ENCODE data around the gene ZNF830. TPM values are rescaled to one million over a fixed set of nuclear protein-coding genes. Genes with fewer than 3 reads are reported as not detected.

ZNF830 gene
- total RNA-seq, 1 donor from 2014 or later = 26.1 TPM

DNA sequence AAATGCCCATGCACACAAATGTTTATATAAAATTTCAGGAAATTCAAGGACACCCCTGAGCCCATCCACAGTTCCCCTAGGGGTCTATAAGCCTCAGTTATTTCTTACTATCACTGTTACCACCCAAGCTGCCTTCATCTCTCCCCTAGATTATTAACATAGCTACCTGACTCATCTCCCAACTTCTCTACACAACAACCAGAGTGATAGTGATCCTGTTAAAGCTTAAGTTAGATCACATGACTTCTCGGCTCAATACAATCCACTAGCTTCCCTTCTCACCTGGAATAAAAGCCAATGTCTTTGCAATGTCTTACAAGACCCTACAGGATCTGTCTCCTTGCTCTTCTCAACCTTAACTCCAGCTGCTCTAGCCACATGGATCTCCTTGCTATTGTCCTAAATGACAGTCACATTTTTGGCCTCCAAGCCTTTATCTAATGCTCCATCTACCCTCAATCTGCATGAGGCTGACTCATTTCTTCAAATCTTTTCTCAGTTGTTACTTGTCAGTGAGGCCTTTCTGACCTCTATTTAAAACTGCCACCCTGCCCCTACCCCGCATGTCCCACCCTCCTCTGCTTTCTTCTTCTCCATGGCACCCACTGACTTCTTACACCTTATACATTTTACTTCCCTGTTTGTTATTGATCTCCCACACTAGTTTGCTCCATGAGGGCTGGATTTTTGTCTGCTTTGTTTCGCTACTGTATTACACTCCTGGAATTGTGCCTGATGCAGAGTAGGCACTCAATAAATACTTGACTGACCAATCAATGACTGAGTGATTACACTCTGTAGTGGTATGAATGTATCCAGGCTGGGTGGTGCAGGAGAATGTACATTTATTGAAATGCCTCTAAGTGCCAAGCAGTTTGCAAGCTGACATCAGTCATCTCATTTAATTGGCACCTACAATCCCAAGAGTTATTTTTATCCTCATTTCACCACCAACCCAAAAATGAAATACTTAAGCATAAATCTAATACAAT is 13.8 kb downstream of the ZNF830 start:
- no peak for DNase-seq (ENCODE audit: low spot score)
- no peak overlapping the region for H3K4me3 ChIP-seq
- H3K27ac Mint-ChIP-seq = no peak overlapping the region
- H3K4me3 Mint-ChIP-seq = no peak overlapping the region
- no peaks in the 10 kb centered on the region for H4K20me1 ChIP-seq (ENCODE audit: low read depth)
- no peak overlapping the region for H3K4me2 ChIP-seq
- no peaks in the 10 kb centered on the region for H3K79me2 ChIP-seq (ENCODE audit: low read depth)
- no peaks in the 10 kb centered on the region for H3K9me3 ChIP-seq (ENCODE audit: low read depth)
- H3K9me3 Mint-ChIP-seq = no peaks in the 10 kb centered on the region
- H3K36me3 ChIP-seq = no peaks in the 10 kb centered on the region
- no peak overlapping the region for H2AFZ ChIP-seq (replicated peaks)
- no peak overlapping the region for H3K27ac ChIP-seq
- peaks cover 11% of the 10 kb centered on the region for H3K4me1 Mint-ChIP-seq
- H3K36me3 Mint-ChIP-seq = no peaks in the 10 kb centered on the region
- H3K9ac ChIP-seq = peak overlapping the region; percentile 25
- H3K27me3 Mint-ChIP-seq (ENCODE audit: insufficient read depth, low read depth) = no peaks in the 10 kb centered on the region
- H3K27me3 ChIP-seq = no peaks in the 10 kb centered on the region
- peaks cover 6% of the 10 kb centered on the region for H3K4me1 ChIP-seq
- H3F3A ChIP-seq (ENCODE audit: low read depth) = no peaks in the 10 kb centered on the region
- TF ChIP-seq, protein P1, sequence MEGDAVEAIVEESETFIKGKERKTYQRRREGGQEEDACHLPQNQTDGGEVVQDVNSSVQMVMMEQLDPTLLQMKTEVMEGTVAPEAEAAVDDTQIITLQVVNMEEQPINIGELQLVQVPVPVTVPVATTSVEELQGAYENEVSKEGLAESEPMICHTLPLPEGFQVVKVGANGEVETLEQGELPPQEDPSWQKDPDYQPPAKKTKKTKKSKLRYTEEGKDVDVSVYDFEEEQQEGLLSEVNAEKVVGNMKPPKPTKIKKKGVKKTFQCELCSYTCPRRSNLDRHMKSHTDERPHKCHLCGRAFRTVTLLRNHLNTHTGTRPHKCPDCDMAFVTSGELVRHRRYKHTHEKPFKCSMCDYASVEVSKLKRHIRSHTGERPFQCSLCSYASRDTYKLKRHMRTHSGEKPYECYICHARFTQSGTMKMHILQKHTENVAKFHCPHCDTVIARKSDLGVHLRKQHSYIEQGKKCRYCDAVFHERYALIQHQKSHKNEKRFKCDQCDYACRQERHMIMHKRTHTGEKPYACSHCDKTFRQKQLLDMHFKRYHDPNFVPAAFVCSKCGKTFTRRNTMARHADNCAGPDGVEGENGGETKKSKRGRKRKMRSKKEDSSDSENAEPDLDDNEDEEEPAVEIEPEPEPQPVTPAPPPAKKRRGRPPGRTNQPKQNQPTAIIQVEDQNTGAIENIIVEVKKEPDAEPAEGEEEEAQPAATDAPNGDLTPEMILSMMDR (IDR thresholded peaks at IDR 0.05) = no peak
- no peak for TF ChIP-seq EZH2 (IDR thresholded peaks at IDR 0.05)
- no peak for TF ChIP-seq EZH2phosphoT487 (IDR thresholded peaks at IDR 0.05)

DNA sequence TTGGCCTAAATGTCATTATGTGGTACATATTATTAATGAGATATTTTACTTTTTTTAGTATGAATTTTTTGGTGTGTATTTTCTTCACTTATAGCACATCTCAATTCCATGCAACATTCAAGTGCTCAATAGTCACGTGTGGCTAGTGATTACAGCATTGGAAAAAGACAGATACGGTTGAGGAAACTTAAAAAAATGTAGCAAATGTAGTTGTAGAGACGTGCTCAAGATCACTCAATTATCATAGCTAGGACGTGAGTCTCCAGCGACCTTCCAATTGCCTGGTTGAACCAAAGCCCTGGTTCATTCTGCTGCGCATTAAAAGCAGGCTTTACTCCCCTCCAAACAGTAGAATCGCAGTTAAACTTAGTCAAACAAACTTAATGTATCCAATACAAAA is 17.8 kb downstream of the ZNF830 start:
- H3K4me1 Mint-ChIP-seq = peaks cover 38% of the 10 kb centered on the region
- peaks cover 18% of the 10 kb centered on the region for H3K4me1 ChIP-seq
- peaks cover 9% of the 10 kb centered on the region for H3F3A ChIP-seq (ENCODE audit: low read depth)
- H3K79me2 ChIP-seq (ENCODE audit: low read depth) = peaks cover 36% of the 10 kb centered on the region
- H3K36me3 ChIP-seq = no peaks in the 10 kb centered on the region
- H3K4me3 ChIP-seq = peak overlapping the region; percentile 83
- no peaks in the 10 kb centered on the region for H3K9me3 ChIP-seq (ENCODE audit: low read depth)
- TF ChIP-seq, protein P1 (IDR thresholded peaks at IDR 0.05) = no peak
- TF ChIP-seq EZH2 (IDR thresholded peaks at IDR 0.05) = no peak
- no peak for TF ChIP-seq EZH2phosphoT487 (IDR thresholded peaks at IDR 0.05)
- H4K20me1 ChIP-seq (ENCODE audit: low read depth) = peaks cover 7% of the 10 kb centered on the region
- no peak for DNase-seq (ENCODE audit: low spot score)
- no peak overlapping the region for H3K9ac ChIP-seq
- no peaks in the 10 kb centered on the region for H3K27me3 ChIP-seq
- H3K27ac Mint-ChIP-seq = no peak overlapping the region
- peaks cover 8% of the 10 kb centered on the region for H3K36me3 Mint-ChIP-seq
- H3K4me3 Mint-ChIP-seq = peak overlapping the region; percentile 93
- no peak overlapping the region for H3K27ac ChIP-seq
- H3K9me3 Mint-ChIP-seq = no peaks in the 10 kb centered on the region
- no peak overlapping the region for H2AFZ ChIP-seq (replicated peaks)
- H3K27me3 Mint-ChIP-seq (ENCODE audit: insufficient read depth, low read depth) = no peaks in the 10 kb centered on the region
- no peak overlapping the region for H3K4me2 ChIP-seq

DNA sequence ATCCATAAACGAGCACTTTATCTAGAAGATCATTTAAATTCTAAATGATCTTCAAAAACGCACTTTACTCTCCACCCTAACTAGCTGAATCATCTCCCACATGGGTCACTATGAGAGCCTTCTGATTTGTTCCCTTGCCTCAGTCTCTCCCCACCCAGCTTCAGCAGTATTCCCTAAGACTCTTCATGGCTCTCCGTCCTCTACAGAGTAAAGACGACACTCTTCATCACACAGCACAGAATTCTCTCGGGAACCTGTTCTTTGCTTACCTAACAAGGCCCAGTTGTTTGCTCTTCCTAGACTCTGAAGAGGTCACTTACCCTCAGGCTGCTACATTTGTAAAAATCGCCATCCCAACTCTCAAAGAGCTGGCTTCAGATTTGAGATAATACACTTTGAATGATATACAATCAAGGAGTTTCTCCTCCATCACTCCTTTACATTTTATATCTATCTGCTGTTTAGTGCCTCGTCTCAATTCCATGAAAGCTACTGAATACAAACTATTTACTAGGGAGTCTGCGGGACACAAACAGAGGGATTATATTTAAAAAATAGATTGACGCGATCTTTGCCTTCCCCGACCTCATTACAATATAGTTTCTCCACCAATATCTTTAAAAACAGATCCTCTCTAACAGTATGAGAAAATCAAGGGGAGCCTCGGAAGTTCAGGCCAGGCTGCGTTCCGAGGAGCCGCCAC is 18.5 kb downstream of the ZNF830 start:
- no peaks in the 10 kb centered on the region for H3K27me3 Mint-ChIP-seq (ENCODE audit: insufficient read depth, low read depth)
- H3K4me2 ChIP-seq = peak overlapping the region; percentile 94
- peak overlapping the region; percentile 83 for H3K4me3 ChIP-seq
- TF ChIP-seq, protein P1 (IDR thresholded peaks at IDR 0.05) = no peak
- TF ChIP-seq EZH2phosphoT487 (IDR thresholded peaks at IDR 0.05) = no peak
- TF ChIP-seq EZH2 (IDR thresholded peaks at IDR 0.05) = no peak
- peaks cover 18% of the 10 kb centered on the region for H3K4me1 ChIP-seq
- peaks cover 7% of the 10 kb centered on the region for H4K20me1 ChIP-seq (ENCODE audit: low read depth)
- H3K4me1 Mint-ChIP-seq = peaks cover 41% of the 10 kb centered on the region
- peak overlapping the region; percentile 93 for H3K27ac Mint-ChIP-seq
- H3K4me3 Mint-ChIP-seq = peak overlapping the region; percentile 93
- no peaks in the 10 kb centered on the region for H3K9me3 ChIP-seq (ENCODE audit: low read depth)
- no peak overlapping the region for H3K27ac ChIP-seq
- DNase-seq (ENCODE audit: low spot score) = peak; percentile 18
- H3K27me3 ChIP-seq = no peaks in the 10 kb centered on the region
- peaks cover 9% of the 10 kb centered on the region for H3F3A ChIP-seq (ENCODE audit: low read depth)
- no peaks in the 10 kb centered on the region for H3K36me3 ChIP-seq
- no peaks in the 10 kb centered on the region for H3K9me3 Mint-ChIP-seq
- H2AFZ ChIP-seq (replicated peaks) = peak overlapping the region; percentile 85
- H3K79me2 ChIP-seq (ENCODE audit: low read depth) = peaks cover 42% of the 10 kb centered on the region
- peak overlapping the region; percentile 52 for H3K9ac ChIP-seq
- peaks cover 10% of the 10 kb centered on the region for H3K36me3 Mint-ChIP-seq
